Caco-2 (cell line): ENCODE data around the gene YY1. TPM values are rescaled to one million over a fixed set of nuclear protein-coding genes. Genes with fewer than 3 reads are reported as not detected.
"Not testable (repeated sequence)": the region's sequence is repeated elsewhere in the genome, so short reads cannot be mapped to it uniquely, and the experiment has no call there.

Experiments used
- BruUV-seq: library from RNA; stranded (reverse); fragments of 400-500 nt; replicated peaks from 2 replicates; lab custom pipeline; 2021; lab: Mats Ljungman, UMichigan
- CTCF ChIA-PET: fragments of 300-600 bp; sonication (Branson Sonifier 250); formaldehyde crosslinking; loops from one replicate; lab custom pipeline; 2022; ENCODE audit warnings: antibody characterized with exemption; lab: Charles Lee
- POLR2A ChIA-PET: fragments of 300-600 bp; sonication (Branson Sonifier 250); formaldehyde crosslinking; loops from one replicate; lab custom pipeline; 2022; ENCODE audit warnings: antibody characterized with exemption; lab: Charles Lee
- DNase-seq, 2 experiments: peaks; one replicate each; pipeline versions ENCODE4 v3.0.0 to v3.0.0-alpha.2; 2020 to 2022
- H3K27me3 ChIP-seq: replicated peaks from 2 replicates; pipeline ENCODE4 v1.6.0; 2011; ENCODE audit warnings: low read length; ENCODE audit not compliant: control insufficient read depth, insufficient read depth
- H3K36me3 ChIP-seq: 2 replicates; pipeline ENCODE4 v1.5.1; 2011; ENCODE audit warnings: low read length; ENCODE audit not compliant: control insufficient read depth, insufficient read depth
- H3K4me1 ChIP-seq: fragments of 250-450 bp; sonication (Bioruptor Pico); 2 replicates; pipeline ENCODE4 v1.5.1; 2020; ENCODE audit warnings: mild to moderate bottlenecking
- H3K4me3 ChIP-seq: 2 replicates; pipeline ENCODE4 v1.5.1; 2011; ENCODE audit warnings: low read depth, mild to moderate bottlenecking, control low read depth, low read length
- H3K9me3 ChIP-seq: fragments of 250-450 bp; sonication (Bioruptor Pico); 2 replicates; pipeline ENCODE4 v1.5.1; 2020; ENCODE audit warnings: mild to moderate bottlenecking, moderate library complexity
- H3K27ac Mint-ChIP-seq: one replicate; pipeline ENCODE4 v1.8.0; 2022; ENCODE audit warnings: mixed read lengths; ENCODE audit not compliant: unreplicated experiment
- H3K27me3 Mint-ChIP-seq: one replicate; pipeline ENCODE4 v1.8.0; 2022; ENCODE audit warnings: mixed read lengths; ENCODE audit not compliant: insufficient read depth, unreplicated experiment
- H3K36me3 Mint-ChIP-seq: one replicate; pipeline ENCODE4 v1.8.0; 2022; ENCODE audit warnings: mild to moderate bottlenecking, mixed read lengths; ENCODE audit not compliant: insufficient read depth, unreplicated experiment
- H3K4me1 Mint-ChIP-seq: one replicate; pipeline ENCODE4 v1.8.0; 2022; ENCODE audit warnings: low read depth, mixed read lengths; ENCODE audit not compliant: unreplicated experiment
- H3K4me3 Mint-ChIP-seq: one replicate; pipeline ENCODE4 v1.8.0; 2022; ENCODE audit warnings: mild to moderate bottlenecking, moderate library complexity, mixed read lengths; ENCODE audit not compliant: unreplicated experiment
- H3K9me3 Mint-ChIP-seq: one replicate; pipeline ENCODE4 v1.8.0; 2022; ENCODE audit warnings: mixed read lengths; ENCODE audit not compliant: unreplicated experiment
- intact Hi-C: fragments of 100-400 bp; cut with micrococcal nuclease; formaldehyde crosslinking; loops from one replicate; pipeline ENCODE4 v1.10.0; 2022; ENCODE audit not compliant: unreplicated experiment
- total RNA-seq: library from RNA; stranded (reverse); gene quantifications from 2 replicates; pipeline ENCODE4 v1.2.3, GENCODE V29; 2022
- TF ChIP-seq, protein P1 (sequence below), 2 experiments: fragments of 200-600 bp in 1 of 2; IDR thresholded peaks; 1 replicate in 1 of 2; 2 replicates in 1 of 2; pipeline versions ENCODE4 v1.5.1 to v1.8.0; 2011 to 2022; ENCODE audit warnings: antibody characterized with exemption in 1 of 2, control low read depth in 1 of 2, inconsistent platforms in 1 of 2, low read depth in 1 of 2, low read length in 1 of 2, mild to moderate bottlenecking in 1 of 2, moderate library complexity in 1 of 2; ENCODE audit not compliant: insufficient read depth in 1 of 2, severe bottlenecking in 1 of 2, unreplicated experiment in 1 of 2

Gene YY1
- total RNA-seq, 1 experiment from 2014 or later, result 94.1 TPM

DNA sequence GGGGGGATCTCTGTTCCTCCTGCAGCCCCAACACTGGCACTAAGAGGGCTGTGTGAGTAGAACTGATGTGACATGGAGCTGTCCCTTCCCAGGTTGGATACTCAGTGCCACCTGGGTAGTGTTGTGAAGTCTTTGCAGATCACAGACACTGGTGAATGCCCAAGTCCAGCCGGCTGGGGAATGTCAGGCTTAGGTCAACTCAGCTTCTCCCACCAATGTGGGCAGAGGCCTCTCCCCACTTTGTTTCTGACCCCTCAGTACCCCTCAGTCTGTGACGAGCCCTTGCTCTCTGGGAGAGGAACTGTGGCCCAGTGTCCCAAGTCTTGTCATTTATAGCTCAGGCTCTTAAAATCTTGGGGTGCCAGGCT lies 56.0 kb downstream of the YY1 start:
- TF ChIP-seq, protein P1, sequence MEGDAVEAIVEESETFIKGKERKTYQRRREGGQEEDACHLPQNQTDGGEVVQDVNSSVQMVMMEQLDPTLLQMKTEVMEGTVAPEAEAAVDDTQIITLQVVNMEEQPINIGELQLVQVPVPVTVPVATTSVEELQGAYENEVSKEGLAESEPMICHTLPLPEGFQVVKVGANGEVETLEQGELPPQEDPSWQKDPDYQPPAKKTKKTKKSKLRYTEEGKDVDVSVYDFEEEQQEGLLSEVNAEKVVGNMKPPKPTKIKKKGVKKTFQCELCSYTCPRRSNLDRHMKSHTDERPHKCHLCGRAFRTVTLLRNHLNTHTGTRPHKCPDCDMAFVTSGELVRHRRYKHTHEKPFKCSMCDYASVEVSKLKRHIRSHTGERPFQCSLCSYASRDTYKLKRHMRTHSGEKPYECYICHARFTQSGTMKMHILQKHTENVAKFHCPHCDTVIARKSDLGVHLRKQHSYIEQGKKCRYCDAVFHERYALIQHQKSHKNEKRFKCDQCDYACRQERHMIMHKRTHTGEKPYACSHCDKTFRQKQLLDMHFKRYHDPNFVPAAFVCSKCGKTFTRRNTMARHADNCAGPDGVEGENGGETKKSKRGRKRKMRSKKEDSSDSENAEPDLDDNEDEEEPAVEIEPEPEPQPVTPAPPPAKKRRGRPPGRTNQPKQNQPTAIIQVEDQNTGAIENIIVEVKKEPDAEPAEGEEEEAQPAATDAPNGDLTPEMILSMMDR (IDR thresholded peaks at IDR 0.05; ENCODE audit: insufficient read depth in 1 of 2, low read depth in 1 of 2, low read length in 1 of 2, severe bottlenecking in 1 of 2, unreplicated experiment in 1 of 2), result no peak
- Mint-ChIP-seq H3K27ac (no peak overlapping the region), H3K9me3 (no peaks in the 10 kb centered on the region), H3K4me3 (no peak overlapping the region), H3K4me1 (peaks cover 5% of the 10 kb centered on the region), H3K36me3 (peaks cover 30% of the 10 kb centered on the region), H3K27me3 (no peaks in the 10 kb centered on the region)
- intact Hi-C loops, result no loop called here
- ChIA-PET CTCF (interaction anchor here (0.6 to 1.1 kb wide), 2 partner anchors 83 to 351 kb away, joined by 3 to 4 read pairs; no protein-coding TSS in a partner anchor), POLR2A (no interaction called here)
- no peaks in the 10 kb centered on the region; the same call in 1 of the 2 replicates for H3K36me3 ChIP-seq
- no peak for DNase-seq
- no peaks in the 10 kb centered on the region for H3K27me3 ChIP-seq
- H3K4me1 ChIP-seq, result no peaks in the 10 kb centered on the region
- H3K9me3 ChIP-seq, result no peaks in the 10 kb centered on the region
- no peak overlapping the region for H3K4me3 ChIP-seq
- BruUV-seq, result no TSS peak

DNA sequence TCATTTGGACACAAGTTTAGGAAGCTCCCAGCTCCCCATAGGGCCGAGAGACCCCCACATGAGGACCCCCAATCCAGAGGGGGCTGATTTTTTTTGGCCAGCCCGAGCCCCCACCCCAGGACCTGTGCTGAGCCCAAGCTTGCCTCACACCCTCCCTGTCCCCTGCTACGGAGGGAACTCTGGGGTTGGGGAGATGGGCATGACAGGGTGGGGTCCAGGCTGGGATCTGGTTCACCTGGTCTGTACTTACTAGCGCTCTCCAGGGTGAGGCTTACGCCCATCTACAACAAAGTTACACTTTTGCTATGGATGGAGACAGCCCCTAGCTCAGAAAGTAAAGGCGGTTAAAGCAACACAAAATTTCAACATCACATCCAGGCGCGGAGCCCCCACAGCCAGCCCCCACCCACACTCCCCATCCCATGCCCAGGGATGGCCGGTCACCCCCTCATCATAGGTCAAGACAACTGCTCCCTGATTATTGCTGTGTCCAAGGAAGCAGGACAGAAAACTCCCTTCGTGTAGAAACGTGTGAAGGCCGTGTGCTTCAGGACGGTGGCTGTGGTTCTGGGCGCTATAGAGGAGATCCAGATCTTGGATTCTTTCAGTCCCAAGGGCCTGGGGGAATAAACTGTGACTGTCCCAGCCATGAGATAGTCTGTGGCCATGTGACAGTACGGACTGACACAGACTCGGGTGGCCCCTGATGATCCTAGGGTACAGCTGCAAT lies 56.6 kb downstream of the YY1 start:
- POLR2A ChIA-PET, result no interaction called here
- Mint-ChIP-seq H3K4me3 (no peak overlapping the region), H3K4me1 (peaks cover 5% of the 10 kb centered on the region), H3K36me3 (peaks cover 27% of the 10 kb centered on the region), H3K27me3 (no peaks in the 10 kb centered on the region), H3K9me3 (no peaks in the 10 kb centered on the region), H3K27ac (no peak overlapping the region)
- no peak for DNase-seq
- Histone ChIP-seq H3K27me3 (no peaks in the 10 kb centered on the region), H3K9me3 (no peaks in the 10 kb centered on the region), H3K36me3 (no peaks in the 10 kb centered on the region; the same call in 1 of the 2 replicates), H3K4me3 (no peak overlapping the region), H3K4me1 (no peaks in the 10 kb centered on the region)
- no TSS peak for BruUV-seq
- intact Hi-C loops, result no loop called here
- CTCF ChIA-PET, result interaction anchor here (0.6 to 1.1 kb wide), 2 partner anchors 82 to 350 kb away, joined by 3 to 4 read pairs; no protein-coding TSS in a partner anchor
- TF ChIP-seq, protein P1 (IDR thresholded peaks at IDR 0.05; ENCODE audit: insufficient read depth in 1 of 2, low read depth in 1 of 2, low read length in 1 of 2, severe bottlenecking in 1 of 2, unreplicated experiment in 1 of 2), result no peak

DNA sequence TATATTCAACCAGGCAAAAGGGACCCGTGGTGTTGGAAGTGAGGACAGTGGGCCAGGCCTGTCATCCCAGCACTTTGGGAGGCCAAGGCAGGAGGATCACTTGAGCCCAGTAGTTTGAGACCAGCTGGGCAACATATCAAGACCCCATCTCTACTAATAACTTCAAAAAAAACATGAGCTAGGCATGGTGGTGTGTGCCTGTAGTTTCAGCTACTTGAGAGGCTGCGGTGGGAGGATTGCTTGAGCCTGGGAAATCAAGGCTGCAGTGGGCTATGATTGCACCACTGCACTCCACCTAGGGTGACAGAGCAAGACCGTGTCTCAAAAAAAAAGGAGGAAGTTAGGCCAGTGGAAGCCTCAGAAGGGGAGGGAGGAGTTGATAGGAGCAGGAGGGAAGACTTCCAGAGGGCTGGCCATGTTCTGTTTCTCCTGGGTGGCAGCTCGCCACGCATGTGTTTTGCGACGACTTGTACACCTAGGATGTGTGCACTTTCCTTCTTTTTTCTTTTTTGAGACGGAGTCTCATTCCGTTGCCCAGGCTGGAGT lies 57.2 kb downstream of the YY1 start:
- Mint-ChIP-seq H3K9me3 (no peaks in the 10 kb centered on the region), H3K27me3 (no peaks in the 10 kb centered on the region), H3K36me3 (peaks cover 21% of the 10 kb centered on the region), H3K27ac (no peak overlapping the region), H3K4me1 (peaks cover 5% of the 10 kb centered on the region), H3K4me3 (no peak overlapping the region)
- DNase-seq, result no peak
- POLR2A ChIA-PET, result no interaction called here
- BruUV-seq, result no TSS peak
- TF ChIP-seq, protein P1 (IDR thresholded peaks at IDR 0.05; ENCODE audit: insufficient read depth in 1 of 2, low read depth in 1 of 2, low read length in 1 of 2, severe bottlenecking in 1 of 2, unreplicated experiment in 1 of 2), result no peak
- H3K4me3 ChIP-seq, result no peak overlapping the region
- intact Hi-C loops, result no loop called here
- H3K27me3 ChIP-seq, result no peaks in the 10 kb centered on the region
- H3K4me1 ChIP-seq, result no peaks in the 10 kb centered on the region
- CTCF ChIA-PET, result no interaction called here
- no peaks in the 10 kb centered on the region; the same call in 1 of the 2 replicates for H3K36me3 ChIP-seq
- no peaks in the 10 kb centered on the region for H3K9me3 ChIP-seq

DNA sequence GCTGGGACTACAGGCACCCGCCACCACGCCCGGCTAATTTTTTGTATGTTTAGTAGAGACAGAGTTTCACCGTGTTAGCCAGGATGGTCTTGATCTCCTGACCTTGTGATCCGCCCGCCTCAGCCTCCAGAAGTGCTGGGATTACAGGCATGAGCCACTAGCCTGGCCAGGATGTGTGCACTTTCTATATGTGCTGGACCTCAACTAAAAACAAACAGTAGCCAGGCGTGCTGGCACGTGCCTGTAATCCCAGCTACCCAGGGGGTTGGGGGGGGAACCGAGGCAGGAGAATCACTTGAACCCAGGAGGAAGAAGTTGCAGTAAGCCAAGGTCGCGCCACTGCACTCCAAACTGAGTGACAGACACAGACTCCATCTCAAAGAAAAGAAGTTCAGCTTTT lies 57.8 kb downstream of the YY1 start:
- H3K4me3 Mint-ChIP-seq, BruUV-seq, H3K9me3 Mint-ChIP-seq, H3K4me1 ChIP-seq, H3K4me1 Mint-ChIP-seq, H3K4me3 ChIP-seq, H3K27me3 Mint-ChIP-seq, intact Hi-C loops, H3K36me3 ChIP-seq, H3K9me3 ChIP-seq, H3K27me3 ChIP-seq, CTCF ChIA-PET, POLR2A ChIA-PET, DNase-seq, H3K27ac Mint-ChIP-seq: not testable (repeated sequence)
- peaks cover 21% of the 10 kb centered on the region for H3K36me3 Mint-ChIP-seq
